Caco-2 (cell line): Measurements from ENCODE around the gene C20orf202. TPM values are rescaled to one million over a fixed set of nuclear protein-coding genes. Genes with fewer than 3 reads are reported as not detected.

ENCODE experiments used
- BruUV-seq: library from RNA; stranded (reverse); fragments of 400-500 nt; replicated peaks from 2 replicates; lab custom pipeline; 2021; lab: Mats Ljungman, UMichigan
- CTCF ChIA-PET: fragments of 300-600 bp; sonication (Branson Sonifier 250); formaldehyde crosslinking; loops from one replicate; lab custom pipeline; 2022; ENCODE audit warnings: antibody characterized with exemption; lab: Charles Lee
- POLR2A ChIA-PET: fragments of 300-600 bp; sonication (Branson Sonifier 250); formaldehyde crosslinking; loops from one replicate; lab custom pipeline; 2022; ENCODE audit warnings: antibody characterized with exemption; lab: Charles Lee
- DNase-seq, 2 experiments: peaks; one replicate each; pipeline versions ENCODE4 v3.0.0 to v3.0.0-alpha.2; 2020 to 2022
- H3K27me3 ChIP-seq: replicated peaks from 2 replicates; pipeline ENCODE4 v1.6.0; 2011; ENCODE audit warnings: low read length; ENCODE audit not compliant: control insufficient read depth, insufficient read depth
- H3K36me3 ChIP-seq: 2 replicates; pipeline ENCODE4 v1.5.1; 2011; ENCODE audit warnings: low read length; ENCODE audit not compliant: control insufficient read depth, insufficient read depth
- H3K4me1 ChIP-seq: fragments of 250-450 bp; sonication (Bioruptor Pico); 2 replicates; pipeline ENCODE4 v1.5.1; 2020; ENCODE audit warnings: mild to moderate bottlenecking
- H3K4me3 ChIP-seq: 2 replicates; pipeline ENCODE4 v1.5.1; 2011; ENCODE audit warnings: low read depth, mild to moderate bottlenecking, control low read depth, low read length
- H3K9me3 ChIP-seq: fragments of 250-450 bp; sonication (Bioruptor Pico); 2 replicates; pipeline ENCODE4 v1.5.1; 2020; ENCODE audit warnings: mild to moderate bottlenecking, moderate library complexity
- H3K27ac Mint-ChIP-seq: one replicate; pipeline ENCODE4 v1.8.0; 2022; ENCODE audit warnings: mixed read lengths; ENCODE audit not compliant: unreplicated experiment
- H3K27me3 Mint-ChIP-seq: one replicate; pipeline ENCODE4 v1.8.0; 2022; ENCODE audit warnings: mixed read lengths; ENCODE audit not compliant: insufficient read depth, unreplicated experiment
- H3K36me3 Mint-ChIP-seq: one replicate; pipeline ENCODE4 v1.8.0; 2022; ENCODE audit warnings: mild to moderate bottlenecking, mixed read lengths; ENCODE audit not compliant: insufficient read depth, unreplicated experiment
- H3K4me1 Mint-ChIP-seq: one replicate; pipeline ENCODE4 v1.8.0; 2022; ENCODE audit warnings: low read depth, mixed read lengths; ENCODE audit not compliant: unreplicated experiment
- H3K4me3 Mint-ChIP-seq: one replicate; pipeline ENCODE4 v1.8.0; 2022; ENCODE audit warnings: mild to moderate bottlenecking, moderate library complexity, mixed read lengths; ENCODE audit not compliant: unreplicated experiment
- H3K9me3 Mint-ChIP-seq: one replicate; pipeline ENCODE4 v1.8.0; 2022; ENCODE audit warnings: mixed read lengths; ENCODE audit not compliant: unreplicated experiment
- intact Hi-C: fragments of 100-400 bp; cut with micrococcal nuclease; formaldehyde crosslinking; loops from one replicate; pipeline ENCODE4 v1.10.0; 2022; ENCODE audit not compliant: unreplicated experiment
- total RNA-seq: library from RNA; stranded (reverse); gene quantifications from 2 replicates; pipeline ENCODE4 v1.2.3, GENCODE V29; 2022
- TF ChIP-seq, protein P1 (sequence below), 2 experiments: fragments of 200-600 bp in 1 of 2; IDR thresholded peaks; 1 replicate in 1 of 2; 2 replicates in 1 of 2; pipeline versions ENCODE4 v1.5.1 to v1.8.0; 2011 to 2022; ENCODE audit warnings: antibody characterized with exemption in 1 of 2, control low read depth in 1 of 2, inconsistent platforms in 1 of 2, low read depth in 1 of 2, low read length in 1 of 2, mild to moderate bottlenecking in 1 of 2, moderate library complexity in 1 of 2; ENCODE audit not compliant: insufficient read depth in 1 of 2, severe bottlenecking in 1 of 2, unreplicated experiment in 1 of 2

Gene C20orf202
- total RNA-seq, 1 experiment from 2014 or later = not detected

DNA sequence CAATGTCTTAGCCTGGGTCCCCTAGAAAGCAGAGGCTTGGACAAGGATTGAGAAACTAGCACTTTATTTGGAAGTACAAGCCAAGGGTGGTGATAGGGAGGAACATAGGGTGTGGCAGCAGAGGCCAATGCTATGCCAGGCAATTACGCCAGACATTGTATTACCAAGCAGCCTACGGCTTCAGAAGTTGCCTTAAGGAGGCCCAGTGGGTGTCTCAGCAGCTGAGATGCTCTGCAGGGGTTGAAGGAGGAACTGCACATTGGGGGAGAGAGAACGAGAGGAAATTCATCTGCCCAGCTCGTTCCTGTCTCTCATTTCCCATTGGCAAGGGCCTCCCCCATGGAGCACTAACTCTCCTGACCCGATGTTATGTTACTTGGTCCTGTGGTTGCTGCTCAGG is 859 bp downstream of the C20orf202 start:
- peaks cover 7% of the 10 kb centered on the region for H3K27me3 Mint-ChIP-seq
- intact Hi-C loops = no loop called here
- H3K27ac Mint-ChIP-seq = no peak overlapping the region

DNA sequence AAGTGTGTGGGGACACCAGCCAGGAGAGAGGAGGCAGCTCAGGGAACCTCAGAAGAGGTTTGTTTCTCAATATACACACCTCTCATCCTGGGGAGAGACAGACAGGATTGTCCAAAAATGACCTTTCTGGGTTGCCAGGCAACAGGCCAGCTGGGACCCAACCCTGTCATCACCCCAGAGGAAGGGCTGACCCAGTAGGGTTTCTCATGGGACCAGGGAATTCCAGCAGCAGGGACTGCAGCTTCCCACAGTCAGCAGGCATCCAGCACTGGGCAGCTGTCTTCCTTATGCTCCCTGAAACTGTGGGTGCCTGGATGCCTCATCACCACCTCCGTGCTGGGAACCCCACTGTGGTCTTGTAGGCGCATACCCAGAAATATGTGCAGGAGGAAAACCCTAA is 1.3 kb downstream of the C20orf202 start:
- intact Hi-C loops = no loop called here
- CTCF ChIA-PET = interaction anchor here (0.9 kb wide), 1 partner anchor 96 kb away, joined by 3 read pairs; no protein-coding TSS in a partner anchor

More for the DNA sequence above, 859 bp downstream of the C20orf202 start:
- TF ChIP-seq, protein P1, sequence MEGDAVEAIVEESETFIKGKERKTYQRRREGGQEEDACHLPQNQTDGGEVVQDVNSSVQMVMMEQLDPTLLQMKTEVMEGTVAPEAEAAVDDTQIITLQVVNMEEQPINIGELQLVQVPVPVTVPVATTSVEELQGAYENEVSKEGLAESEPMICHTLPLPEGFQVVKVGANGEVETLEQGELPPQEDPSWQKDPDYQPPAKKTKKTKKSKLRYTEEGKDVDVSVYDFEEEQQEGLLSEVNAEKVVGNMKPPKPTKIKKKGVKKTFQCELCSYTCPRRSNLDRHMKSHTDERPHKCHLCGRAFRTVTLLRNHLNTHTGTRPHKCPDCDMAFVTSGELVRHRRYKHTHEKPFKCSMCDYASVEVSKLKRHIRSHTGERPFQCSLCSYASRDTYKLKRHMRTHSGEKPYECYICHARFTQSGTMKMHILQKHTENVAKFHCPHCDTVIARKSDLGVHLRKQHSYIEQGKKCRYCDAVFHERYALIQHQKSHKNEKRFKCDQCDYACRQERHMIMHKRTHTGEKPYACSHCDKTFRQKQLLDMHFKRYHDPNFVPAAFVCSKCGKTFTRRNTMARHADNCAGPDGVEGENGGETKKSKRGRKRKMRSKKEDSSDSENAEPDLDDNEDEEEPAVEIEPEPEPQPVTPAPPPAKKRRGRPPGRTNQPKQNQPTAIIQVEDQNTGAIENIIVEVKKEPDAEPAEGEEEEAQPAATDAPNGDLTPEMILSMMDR (IDR thresholded peaks at IDR 0.05; ENCODE audit: insufficient read depth in 1 of 2, low read depth in 1 of 2, low read length in 1 of 2, severe bottlenecking in 1 of 2, unreplicated experiment in 1 of 2) = no peak
- ChIA-PET POLR2A (no interaction called here), CTCF (no interaction called here)
- BruUV-seq = no TSS peak
- H3K36me3 ChIP-seq = no peaks in the 10 kb centered on the region
- H3K9me3 Mint-ChIP-seq = no peaks in the 10 kb centered on the region
- no peaks in the 10 kb centered on the region; the same call in 1 of the 2 replicates for H3K27me3 ChIP-seq
- no peak overlapping the region for H3K4me3 Mint-ChIP-seq
- peaks cover 4% of the 10 kb centered on the region for H3K36me3 Mint-ChIP-seq
- no peak overlapping the region for H3K4me3 ChIP-seq
- no peaks in the 10 kb centered on the region for H3K4me1 ChIP-seq
- H3K4me1 Mint-ChIP-seq = no peaks in the 10 kb centered on the region
- H3K9me3 ChIP-seq = no peaks in the 10 kb centered on the region
- DNase-seq = no peak

GRCh38 chr20:1205802-1206201 is 2.5 kb downstream of the C20orf202 start:
- Histone ChIP-seq H3K36me3 (no peaks in the 10 kb centered on the region), H3K4me1 (no peaks in the 10 kb centered on the region), H3K9me3 (no peaks in the 10 kb centered on the region), H3K4me3 (no peak overlapping the region), H3K27me3 (no peaks in the 10 kb centered on the region; the same call in 1 of the 2 replicates)
- TF ChIP-seq, protein P1 (IDR thresholded peaks at IDR 0.05; ENCODE audit: insufficient read depth in 1 of 2, low read depth in 1 of 2, low read length in 1 of 2, severe bottlenecking in 1 of 2, unreplicated experiment in 1 of 2) = no peak
- POLR2A ChIA-PET = no interaction called here
- no peaks in the 10 kb centered on the region for H3K9me3 Mint-ChIP-seq
- no peaks in the 10 kb centered on the region for H3K36me3 Mint-ChIP-seq
- peaks cover 11% of the 10 kb centered on the region for H3K27me3 Mint-ChIP-seq
- H3K4me1 Mint-ChIP-seq = no peaks in the 10 kb centered on the region
- intact Hi-C loops = no loop called here
- no TSS peak for BruUV-seq
- no peak overlapping the region for H3K4me3 Mint-ChIP-seq
- no peak for DNase-seq
- no peak overlapping the region for H3K27ac Mint-ChIP-seq
- CTCF ChIA-PET = interaction anchor here (0.9 kb wide), 1 partner anchor 97 kb away, joined by 3 read pairs; no protein-coding TSS in a partner anchor

More for the DNA sequence above, 1.3 kb downstream of the C20orf202 start:
- Histone ChIP-seq H3K4me3 (no peak overlapping the region), H3K4me1 (no peaks in the 10 kb centered on the region), H3K27me3 (no peaks in the 10 kb centered on the region; the same call in 1 of the 2 replicates), H3K36me3 (no peaks in the 10 kb centered on the region), H3K9me3 (no peaks in the 10 kb centered on the region)
- H3K4me3 Mint-ChIP-seq = no peak overlapping the region
- no peak for DNase-seq
- no peaks in the 10 kb centered on the region for H3K9me3 Mint-ChIP-seq
- TF ChIP-seq, protein P1 (IDR thresholded peaks at IDR 0.05; ENCODE audit: insufficient read depth in 1 of 2, low read depth in 1 of 2, low read length in 1 of 2, severe bottlenecking in 1 of 2, unreplicated experiment in 1 of 2) = no peak
- H3K27ac Mint-ChIP-seq = no peak overlapping the region
- H3K36me3 Mint-ChIP-seq = peaks cover 4% of the 10 kb centered on the region
- H3K4me1 Mint-ChIP-seq = no peaks in the 10 kb centered on the region
- no TSS peak for BruUV-seq
- H3K27me3 Mint-ChIP-seq = peaks cover 10% of the 10 kb centered on the region
- POLR2A ChIA-PET = no interaction called here
